ENCODE results near the gene MRPL21. TPM values are rescaled to one million over a fixed set of nuclear protein-coding genes. Genes with fewer than 3 reads are reported as not detected.

MRPL21 gene
- total RNA-seq, 2 experiments from 2014 or later = 48.3 to 68.3 TPM

DNA sequence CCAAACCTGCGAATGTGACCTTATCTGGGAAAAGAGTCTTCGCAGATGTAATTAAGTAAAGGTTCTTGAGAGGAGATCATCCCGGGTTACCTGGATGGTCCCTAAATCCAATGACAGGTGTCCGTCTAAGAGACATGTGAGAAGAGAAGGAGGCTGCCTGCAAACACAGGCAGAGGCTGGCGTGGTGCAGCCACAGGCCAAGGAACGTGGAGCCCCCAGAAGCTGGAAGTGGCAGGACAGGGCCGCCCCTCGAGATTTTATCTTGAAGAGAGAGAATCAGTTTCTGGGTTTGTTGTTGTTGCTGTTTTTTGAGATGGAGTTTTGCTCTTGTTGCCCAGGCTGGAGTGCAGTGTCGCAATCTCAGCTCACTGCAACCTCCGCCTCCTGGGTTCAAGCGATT lies 43.5 kb upstream of the MRPL21 start:
- no peak overlapping the region for H3K4me2 ChIP-seq (ENCODE audit: low read length)
- no TSS peak for BruUV-seq (replicated peaks)
- ChIA-PET CTCF (ENCODE audit: unreplicated experiment) (no interaction called here), POLR2A (no interaction called here)
- H2AFZ ChIP-seq (ENCODE audit: low read length) = no peak overlapping the region
- H3K9me2 ChIP-seq (ENCODE audit: insufficient read depth, low read length) = no peaks in the 10 kb centered on the region
- H4K20me1 ChIP-seq (ENCODE audit: insufficient read depth, low read length) = no peaks in the 10 kb centered on the region
- H3K9me3 ChIP-seq (ENCODE audit: low read length) = no peaks in the 10 kb centered on the region
- no peaks in the 10 kb centered on the region for H3K79me2 ChIP-seq (ENCODE audit: insufficient read depth, low read depth, low read length)
- intact Hi-C loops (cut with micrococcal nuclease; ENCODE audit: unreplicated experiment) = no loop called here
- TF ChIP-seq EZH2phosphoT487 (IDR thresholded peaks at IDR 0.05; ENCODE audit: borderline replicate concordance, low read depth, low read length) = no peak
- TF ChIP-seq, protein P1, sequence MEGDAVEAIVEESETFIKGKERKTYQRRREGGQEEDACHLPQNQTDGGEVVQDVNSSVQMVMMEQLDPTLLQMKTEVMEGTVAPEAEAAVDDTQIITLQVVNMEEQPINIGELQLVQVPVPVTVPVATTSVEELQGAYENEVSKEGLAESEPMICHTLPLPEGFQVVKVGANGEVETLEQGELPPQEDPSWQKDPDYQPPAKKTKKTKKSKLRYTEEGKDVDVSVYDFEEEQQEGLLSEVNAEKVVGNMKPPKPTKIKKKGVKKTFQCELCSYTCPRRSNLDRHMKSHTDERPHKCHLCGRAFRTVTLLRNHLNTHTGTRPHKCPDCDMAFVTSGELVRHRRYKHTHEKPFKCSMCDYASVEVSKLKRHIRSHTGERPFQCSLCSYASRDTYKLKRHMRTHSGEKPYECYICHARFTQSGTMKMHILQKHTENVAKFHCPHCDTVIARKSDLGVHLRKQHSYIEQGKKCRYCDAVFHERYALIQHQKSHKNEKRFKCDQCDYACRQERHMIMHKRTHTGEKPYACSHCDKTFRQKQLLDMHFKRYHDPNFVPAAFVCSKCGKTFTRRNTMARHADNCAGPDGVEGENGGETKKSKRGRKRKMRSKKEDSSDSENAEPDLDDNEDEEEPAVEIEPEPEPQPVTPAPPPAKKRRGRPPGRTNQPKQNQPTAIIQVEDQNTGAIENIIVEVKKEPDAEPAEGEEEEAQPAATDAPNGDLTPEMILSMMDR (conservative IDR thresholded peaks at IDR 0.05; ENCODE audit: low read length) = no peak
- no peaks in the 10 kb centered on the region for H3K36me3 ChIP-seq (ENCODE audit: insufficient read depth, low read length)
- no peak overlapping the region for H3K27ac ChIP-seq (ENCODE audit: low read depth, low read length, poor library complexity, severe bottlenecking)
- no peak for DNase-seq (ENCODE audit: low spot score)
- H3K4me3 ChIP-seq (ENCODE audit: low read depth, low read length, poor library complexity, severe bottlenecking) = no peak overlapping the region
- H3K4me1 ChIP-seq (ENCODE audit: insufficient read depth, low read length, poor library complexity, severe bottlenecking) = no peaks in the 10 kb centered on the region

DNA sequence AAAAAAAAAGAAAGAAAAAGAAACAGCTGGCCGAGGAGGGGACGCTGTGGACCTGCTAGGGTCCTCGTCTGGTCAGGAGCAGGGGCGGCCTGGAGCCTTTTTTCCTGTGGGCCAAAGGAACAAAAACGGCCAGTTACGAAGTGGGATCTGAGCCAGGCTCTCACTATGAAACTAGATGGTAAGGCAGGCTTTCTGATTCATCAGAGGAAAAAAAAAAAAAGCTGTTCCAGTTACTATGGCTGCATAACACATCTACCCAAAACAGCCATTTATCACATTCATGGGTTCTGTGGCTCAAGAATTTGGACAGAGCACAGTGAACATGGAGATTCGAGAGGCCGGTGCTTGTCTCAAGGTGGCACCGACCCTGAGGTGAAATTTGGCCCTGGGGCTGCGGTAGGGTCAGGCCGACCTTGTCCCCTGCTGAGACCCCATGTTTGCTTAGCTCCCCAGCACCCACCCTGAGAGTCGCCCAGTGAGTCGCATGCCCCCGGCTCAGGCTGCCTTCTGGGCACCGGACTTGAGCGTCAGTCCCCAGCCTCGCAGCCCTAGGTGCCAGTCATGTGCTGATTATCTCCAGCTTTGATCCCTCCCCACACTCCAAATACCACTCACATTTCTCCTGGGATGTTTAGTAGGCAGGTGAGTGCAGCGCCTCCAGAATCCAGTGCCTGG lies 42.9 kb upstream of the MRPL21 start:
- BruUV-seq (replicated peaks) = no TSS peak
- H3K79me2 ChIP-seq (ENCODE audit: insufficient read depth, low read depth, low read length) = no peaks in the 10 kb centered on the region
- no peaks in the 10 kb centered on the region for H3K36me3 ChIP-seq (ENCODE audit: insufficient read depth, low read length)
- H3K9me3 ChIP-seq (ENCODE audit: low read length) = no peaks in the 10 kb centered on the region
- no peak for DNase-seq (ENCODE audit: low spot score)
- ChIA-PET CTCF (ENCODE audit: unreplicated experiment) (no interaction called here), POLR2A (no interaction called here)
- no peak overlapping the region for H3K27ac ChIP-seq (ENCODE audit: low read depth, low read length, poor library complexity, severe bottlenecking)
- intact Hi-C loops (cut with micrococcal nuclease; ENCODE audit: unreplicated experiment) = no loop called here
- H3K4me2 ChIP-seq (ENCODE audit: low read length) = no peak overlapping the region
- no peaks in the 10 kb centered on the region for H3K4me1 ChIP-seq (ENCODE audit: insufficient read depth, low read length, poor library complexity, severe bottlenecking)
- no peaks in the 10 kb centered on the region for H4K20me1 ChIP-seq (ENCODE audit: insufficient read depth, low read length)
- H3K9me2 ChIP-seq (ENCODE audit: insufficient read depth, low read length) = no peaks in the 10 kb centered on the region
- no peak overlapping the region for H2AFZ ChIP-seq (ENCODE audit: low read length)
- TF ChIP-seq, protein P1 (conservative IDR thresholded peaks at IDR 0.05; ENCODE audit: low read length) = no peak
- no peak for TF ChIP-seq EZH2phosphoT487 (IDR thresholded peaks at IDR 0.05; ENCODE audit: borderline replicate concordance, low read depth, low read length)
- H3K4me3 ChIP-seq (ENCODE audit: low read depth, low read length, poor library complexity, severe bottlenecking) = no peak overlapping the region

GRCh38 chr11:68942751-68943271 lies 39.2 kb upstream of the MRPL21 start:
- no TSS peak for BruUV-seq (replicated peaks)
- DNase-seq (ENCODE audit: low spot score) = no peak
- Histone ChIP-seq H3K36me3 (ENCODE audit: insufficient read depth, low read length) (peaks cover 4% of the 10 kb centered on the region; the same call in 1 of the 2 replicates), H3K9me2 (ENCODE audit: insufficient read depth, low read length) (no peaks in the 10 kb centered on the region), H3K9me3 (ENCODE audit: low read length) (no peaks in the 10 kb centered on the region), H3K4me3 (ENCODE audit: low read depth, low read length, poor library complexity, severe bottlenecking) (no peak overlapping the region), H3K79me2 (ENCODE audit: insufficient read depth, low read depth, low read length) (no peaks in the 10 kb centered on the region), H3K4me2 (ENCODE audit: low read length) (no peak overlapping the region), H4K20me1 (ENCODE audit: insufficient read depth, low read length) (no peaks in the 10 kb centered on the region), H2AFZ (ENCODE audit: low read length) (no peak overlapping the region), H3K27ac (ENCODE audit: low read depth, low read length, poor library complexity, severe bottlenecking) (no peak overlapping the region), H3K4me1 (ENCODE audit: insufficient read depth, low read length, poor library complexity, severe bottlenecking) (no peaks in the 10 kb centered on the region)
- ChIA-PET POLR2A (no interaction called here), CTCF (ENCODE audit: unreplicated experiment) (no interaction called here)
- intact Hi-C loops (cut with micrococcal nuclease; ENCODE audit: unreplicated experiment) = no loop called here
- TF ChIP-seq, protein P1 (conservative IDR thresholded peaks at IDR 0.05; ENCODE audit: low read length) = no peak
- no peak for TF ChIP-seq EZH2phosphoT487 (IDR thresholded peaks at IDR 0.05; ENCODE audit: borderline replicate concordance, low read depth, low read length)
